IPS-18c (cell line): Measurements from ENCODE around the gene NUTM1.
"Not testable (repeated sequence)": the region's sequence is repeated elsewhere in the genome, so short reads cannot be mapped to it uniquely, and the experiment has no call there.

ENCODE experiments used
- H3K4me3 ChIP-seq: 2 replicates; pipeline ENCODE4 v1.7.0; 2013; ENCODE audit warnings: low read depth, mild to moderate bottlenecking, low read length, moderate library complexity; ENCODE audit not compliant: insufficient read depth
- H3K9me3 ChIP-seq: one replicate; pipeline ENCODE4 v1.6.1; 2013; ENCODE audit warnings: mild to moderate bottlenecking, low read length, moderate library complexity; ENCODE audit not compliant: control insufficient read depth, insufficient read depth

The NUTM1 gene

DNA sequence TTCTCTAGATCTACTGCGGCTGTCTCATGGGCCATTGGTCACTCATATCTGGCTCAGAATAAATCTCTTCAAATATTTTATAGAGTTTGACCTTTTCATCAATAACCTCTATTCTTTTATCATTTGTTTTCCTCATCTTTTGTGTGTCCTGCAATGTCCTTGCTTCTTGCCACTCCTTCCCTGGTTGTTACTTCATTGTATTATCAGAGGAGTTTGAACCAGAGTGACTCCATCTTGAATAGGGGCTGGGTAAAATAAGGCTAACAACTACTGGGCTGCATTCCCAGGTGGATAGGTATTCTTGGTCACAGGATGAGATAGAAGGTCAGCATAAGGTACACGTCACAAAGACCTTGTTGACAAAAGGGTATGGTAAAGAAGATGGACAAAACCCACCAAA is 33.7 kb downstream of the NUTM1 start:
- H3K4me3 ChIP-seq: no peak overlapping the region
- peaks cover 2% of the 10 kb centered on the region for H3K9me3 ChIP-seq

DNA sequence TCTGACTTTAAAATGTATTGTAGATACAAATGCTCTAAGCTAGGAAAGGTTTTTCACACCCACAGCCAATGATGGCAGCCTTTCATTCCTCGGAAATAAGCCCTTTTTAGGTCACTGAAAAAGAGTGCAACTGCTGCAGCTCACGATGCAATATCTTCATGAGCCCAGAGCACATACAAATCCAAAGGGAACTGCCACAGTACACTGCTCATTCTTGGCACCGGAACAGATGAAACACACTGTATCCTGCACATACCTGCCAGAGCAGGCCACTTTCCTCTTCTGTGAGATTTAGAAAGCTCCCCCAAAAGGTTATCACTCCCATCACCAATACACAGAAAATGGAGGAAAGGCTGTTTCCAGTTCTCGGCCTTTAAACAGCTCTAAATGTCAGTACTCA is 37.4 kb downstream of the NUTM1 start:
- H3K9me3 ChIP-seq, H3K4me3 ChIP-seq: not testable (repeated sequence)

DNA sequence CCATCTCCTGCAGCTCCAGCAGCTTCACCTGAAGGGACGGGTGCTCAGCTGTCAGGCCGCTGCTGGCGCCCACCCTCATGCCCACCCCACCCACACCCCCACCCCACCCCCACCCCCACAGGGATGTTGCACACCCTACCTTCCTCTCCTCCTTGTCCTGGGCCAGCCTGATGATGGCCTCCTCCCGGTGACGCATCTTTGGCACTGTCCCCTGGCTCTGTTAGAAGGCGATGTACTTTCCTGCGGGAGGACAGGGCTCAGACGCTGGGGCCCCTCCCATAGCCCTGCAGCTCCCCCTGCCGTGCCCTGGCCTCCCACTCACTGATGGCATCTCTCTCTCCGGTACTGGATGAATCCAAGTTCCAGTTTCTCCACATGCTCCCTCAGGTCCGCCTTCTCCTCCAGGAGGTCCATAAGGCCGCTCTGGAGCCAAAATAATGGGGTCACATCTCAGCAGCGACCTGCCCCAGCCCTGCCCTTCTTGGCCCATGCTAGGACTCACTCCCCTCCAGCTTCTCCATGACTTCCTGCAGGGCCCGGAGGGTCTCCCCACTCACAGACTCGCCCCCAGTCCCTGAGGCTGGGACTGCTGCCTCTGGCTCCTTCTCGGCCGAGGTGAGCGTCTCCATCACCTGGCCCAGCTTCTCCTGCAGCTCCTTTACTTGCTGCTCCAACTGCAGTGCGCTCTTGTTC is 38.9 kb downstream of the NUTM1 start:
- not testable (repeated sequence) for H3K4me3 ChIP-seq, H3K9me3 ChIP-seq

DNA sequence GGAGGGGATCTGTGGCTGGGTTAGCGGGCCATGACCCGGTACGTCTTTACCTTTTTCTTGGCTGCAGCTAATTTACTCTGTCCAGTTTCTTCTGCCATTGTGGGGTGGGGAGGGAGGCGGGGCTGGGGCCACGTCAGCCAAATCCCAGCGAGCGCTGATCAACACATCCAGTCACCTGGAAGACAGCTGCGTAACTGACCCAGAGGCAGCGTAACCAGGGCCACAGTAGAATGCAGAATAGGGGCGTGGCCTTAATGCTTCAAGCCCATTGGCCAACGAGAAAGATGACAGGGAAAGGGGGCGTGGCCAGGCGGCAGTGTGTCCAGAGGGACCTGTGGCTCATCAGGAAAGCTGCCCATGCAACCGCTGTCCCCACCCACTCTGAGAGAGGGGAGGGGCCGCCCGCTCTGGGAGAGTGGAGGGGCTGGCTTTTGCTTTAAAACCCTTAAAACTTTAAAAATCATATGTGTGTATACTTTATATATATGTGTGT is 46.5 kb downstream of the NUTM1 start:
- H3K4me3 ChIP-seq: not testable (repeated sequence)

DNA sequence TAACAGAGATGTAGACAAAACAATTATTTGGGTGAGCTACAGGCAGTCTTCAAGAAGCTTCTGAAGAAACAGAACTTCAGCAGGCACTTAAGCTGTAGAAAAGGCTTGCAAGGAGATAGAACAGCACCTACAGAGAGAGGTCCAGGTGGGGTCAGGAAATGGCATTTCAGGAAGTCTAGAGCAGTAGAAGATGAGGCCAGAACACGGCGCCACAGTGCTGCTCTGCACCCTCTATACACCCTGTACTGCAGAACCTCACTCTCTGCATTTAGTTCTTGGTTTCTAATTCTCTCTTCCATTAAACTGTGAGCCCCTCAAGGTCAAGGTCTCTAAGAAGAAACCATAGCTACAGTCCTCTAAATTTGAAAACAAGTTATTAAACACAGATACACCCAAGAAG is 49.9 kb downstream of the NUTM1 start:
- not testable (repeated sequence) for H3K9me3 ChIP-seq, H3K4me3 ChIP-seq

More for the DNA sequence above, 46.5 kb downstream of the NUTM1 start:
- not testable (repeated sequence) for H3K9me3 ChIP-seq

DNA sequence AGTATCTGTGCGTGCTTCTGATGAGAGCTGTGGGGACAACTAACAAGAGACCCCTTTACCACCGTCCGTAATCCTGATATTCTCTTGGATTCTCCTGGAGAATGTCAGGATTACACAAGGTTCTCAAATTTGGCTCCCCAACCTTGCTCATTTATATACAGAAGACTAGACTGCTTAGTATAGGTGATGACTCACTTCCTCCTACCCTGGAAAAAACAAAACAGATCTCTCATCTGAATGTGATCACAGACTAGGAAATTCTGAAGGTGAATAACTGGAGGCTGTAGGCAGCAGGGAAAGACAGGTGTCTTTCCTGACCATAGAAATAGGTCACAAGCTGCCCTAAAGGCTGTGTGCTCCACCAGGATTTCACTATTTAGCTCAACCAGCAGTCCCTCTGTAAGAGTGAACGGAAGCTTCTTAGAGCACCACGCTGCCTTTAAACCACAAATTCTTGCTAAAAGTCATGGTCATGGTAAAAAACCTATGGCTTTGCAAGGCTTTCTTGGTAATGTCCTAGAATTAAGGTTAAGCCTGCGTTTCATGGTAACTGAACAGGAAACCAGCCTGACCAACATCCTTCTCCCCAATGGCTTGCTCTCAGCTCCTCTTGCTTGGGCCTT is 54.6 kb downstream of the NUTM1 start:
- not testable (repeated sequence) for H3K4me3 ChIP-seq

DNA sequence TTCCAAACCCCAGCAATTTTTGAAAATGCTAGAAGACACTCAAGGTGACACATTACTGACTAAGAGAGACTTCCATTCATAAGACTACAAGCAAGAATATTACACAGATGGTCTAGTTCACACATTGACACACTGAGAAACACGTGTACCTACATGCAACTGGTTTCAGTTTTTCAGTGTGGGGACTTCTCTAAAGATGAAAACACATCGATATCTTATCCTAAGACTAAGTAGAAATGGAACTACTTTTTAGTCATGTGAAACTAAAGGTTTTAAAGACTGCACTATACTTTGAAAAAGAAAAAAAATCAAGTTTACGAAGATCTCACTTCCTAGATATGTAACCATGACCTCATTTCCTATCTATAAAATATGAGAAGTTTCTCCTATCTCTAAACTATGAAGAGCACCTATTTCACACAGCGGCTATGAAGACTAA is 60.1 kb downstream of the NUTM1 start:
- not testable (repeated sequence) for H3K4me3 ChIP-seq, H3K9me3 ChIP-seq

More for the DNA sequence above, 54.6 kb downstream of the NUTM1 start:
- H3K9me3 ChIP-seq: not testable (repeated sequence)

DNA sequence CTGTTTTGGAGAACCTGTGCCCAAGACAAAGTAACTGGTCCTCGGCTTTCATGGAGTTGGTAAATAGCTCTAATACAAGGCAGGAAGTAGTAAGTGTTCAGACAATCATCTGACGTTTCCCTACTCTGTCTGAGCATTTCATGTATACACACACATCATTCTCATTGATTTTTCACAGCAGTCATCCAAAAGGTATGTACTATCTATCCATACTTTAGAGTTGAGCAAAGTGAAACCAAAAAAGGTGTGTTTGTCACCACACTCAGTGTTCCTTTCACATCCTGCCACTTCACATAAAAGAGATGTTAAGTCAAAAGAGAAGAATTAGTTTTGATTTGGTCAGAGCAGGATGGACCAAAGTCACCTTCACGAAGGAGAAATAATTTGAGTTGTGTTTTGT is 60.8 kb downstream of the NUTM1 start:
- not testable (repeated sequence) for H3K4me3 ChIP-seq, H3K9me3 ChIP-seq
